T-helper 1 cell (primary cell): ENCODE measurements around the gene RALGPS2.

ENCODE experiments used
- DNase-seq, 5 donors: peaks; one replicate each; pipeline ENCODE4 v3.0.0-alpha.2; 2012 to 2020
- total RNA-seq, 4 donors: gene quantifications; one replicate each; lab custom pipeline; 2026; lab: John Stamatoyannopoulos, UW

RALGPS2 gene, protein sequence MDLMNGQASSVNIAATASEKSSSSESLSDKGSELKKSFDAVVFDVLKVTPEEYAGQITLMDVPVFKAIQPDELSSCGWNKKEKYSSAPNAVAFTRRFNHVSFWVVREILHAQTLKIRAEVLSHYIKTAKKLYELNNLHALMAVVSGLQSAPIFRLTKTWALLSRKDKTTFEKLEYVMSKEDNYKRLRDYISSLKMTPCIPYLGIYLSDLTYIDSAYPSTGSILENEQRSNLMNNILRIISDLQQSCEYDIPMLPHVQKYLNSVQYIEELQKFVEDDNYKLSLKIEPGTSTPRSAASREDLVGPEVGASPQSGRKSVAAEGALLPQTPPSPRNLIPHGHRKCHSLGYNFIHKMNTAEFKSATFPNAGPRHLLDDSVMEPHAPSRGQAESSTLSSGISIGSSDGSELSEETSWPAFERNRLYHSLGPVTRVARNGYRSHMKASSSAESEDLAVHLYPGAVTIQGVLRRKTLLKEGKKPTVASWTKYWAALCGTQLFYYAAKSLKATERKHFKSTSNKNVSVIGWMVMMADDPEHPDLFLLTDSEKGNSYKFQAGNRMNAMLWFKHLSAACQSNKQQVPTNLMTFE
- 5.6 to 16.8 (median 12.2) reads per million in 4 donors for total RNA-seq

DNA sequence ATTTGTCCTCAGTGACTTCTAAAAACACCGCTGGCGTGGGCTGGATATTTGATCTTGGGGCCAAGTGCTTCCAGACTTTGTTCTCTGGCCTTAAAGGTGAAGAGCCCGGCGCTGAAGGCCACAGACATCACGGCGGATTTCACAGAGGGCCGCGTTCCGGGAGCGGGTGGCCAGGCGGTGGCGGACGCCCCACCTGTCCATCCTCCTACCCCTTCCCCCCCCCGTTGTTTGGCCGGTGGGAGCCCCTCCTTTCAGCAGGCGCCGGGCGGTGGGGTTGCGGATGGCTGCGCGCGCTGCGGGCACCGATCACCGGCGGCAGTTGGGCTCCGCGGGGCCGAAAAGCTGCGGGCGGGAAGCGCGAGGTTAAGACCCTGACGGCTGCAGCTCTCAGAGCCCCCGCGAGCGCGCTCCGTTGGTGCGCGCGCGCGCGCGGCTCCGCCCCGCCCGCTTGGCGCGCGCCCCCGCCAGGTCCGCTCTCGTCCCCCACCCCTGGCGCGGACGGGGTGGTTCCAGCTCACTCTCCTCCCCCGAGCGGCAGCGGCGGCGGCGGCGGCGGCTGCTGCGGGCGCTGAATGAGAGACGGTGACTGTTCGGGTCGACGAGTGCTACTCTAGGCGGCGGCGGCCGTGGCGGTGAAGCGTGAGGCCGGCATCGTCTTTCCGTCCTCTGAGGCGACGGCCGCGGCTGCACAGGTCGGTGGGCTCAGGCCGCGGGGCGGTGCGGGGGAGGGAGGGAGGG is at the start of gene RALGPS2:
Gene RALGPS2 (plus strand): TSS at position 517 of the 738 bp plus-strand sequence. CDS start 51,521 bp downstream, outside the sequence.
- peak; percentile 17 to 64 (median 48) for DNase-seq

DNA sequence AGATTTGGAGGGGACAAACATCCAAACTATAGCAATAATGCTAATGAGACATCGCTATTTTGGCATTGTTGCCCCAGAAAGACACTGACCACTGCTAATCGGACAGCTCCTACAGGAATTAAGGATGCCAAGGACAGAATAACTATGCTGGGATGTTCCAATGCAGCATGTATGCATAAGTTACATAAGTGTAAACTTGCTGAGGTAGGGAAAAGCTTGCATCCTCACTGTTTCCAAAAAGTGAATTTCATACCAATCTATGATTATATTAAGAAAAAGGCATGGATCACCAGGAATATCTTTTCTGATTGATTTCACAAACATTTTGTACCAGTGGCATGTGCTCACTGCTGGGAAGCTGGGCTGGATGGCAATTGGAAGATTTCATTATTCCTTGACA is 45.8 kb upstream of the RALGPS2 start:
- no peak for DNase-seq

DNA sequence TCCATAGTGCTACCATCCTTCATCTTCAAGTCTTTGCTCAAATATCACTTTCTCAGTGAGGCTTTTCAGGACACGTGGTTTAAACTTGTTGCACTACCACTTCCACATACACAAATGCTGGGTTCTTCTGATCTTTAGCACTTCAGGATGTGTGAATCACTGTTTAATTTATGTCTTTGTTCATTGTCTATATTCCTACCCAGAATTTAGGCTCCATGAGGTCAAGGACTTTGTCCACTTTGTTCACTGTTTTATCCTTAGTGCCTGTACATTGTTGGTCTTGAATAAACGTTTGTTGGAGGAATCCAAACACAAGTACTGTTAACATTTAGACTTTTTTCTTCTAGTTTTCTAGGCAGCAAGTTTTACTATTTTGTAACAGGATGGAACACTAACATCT is 42.6 kb upstream of the RALGPS2 start:
- DNase-seq: no peak

DNA sequence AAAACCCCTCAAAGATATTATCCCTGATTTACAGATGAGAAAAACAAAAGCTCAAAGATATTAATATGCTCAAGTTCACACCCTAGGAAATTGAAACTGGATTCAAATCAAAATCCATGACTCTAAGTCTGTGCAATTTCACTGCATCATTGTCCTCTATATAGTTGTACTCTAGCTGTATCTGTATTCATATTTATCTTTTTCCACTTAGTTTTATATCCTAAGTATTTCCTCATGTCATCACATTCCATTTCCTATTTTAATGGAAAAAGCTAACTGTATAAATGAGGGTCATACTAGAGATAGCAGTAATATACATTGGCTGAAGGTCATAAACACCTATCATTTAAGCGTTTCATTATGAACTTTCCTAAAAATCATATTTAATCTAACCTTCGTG is 42.2 kb upstream of the RALGPS2 start:
- DNase-seq: no peak

DNA sequence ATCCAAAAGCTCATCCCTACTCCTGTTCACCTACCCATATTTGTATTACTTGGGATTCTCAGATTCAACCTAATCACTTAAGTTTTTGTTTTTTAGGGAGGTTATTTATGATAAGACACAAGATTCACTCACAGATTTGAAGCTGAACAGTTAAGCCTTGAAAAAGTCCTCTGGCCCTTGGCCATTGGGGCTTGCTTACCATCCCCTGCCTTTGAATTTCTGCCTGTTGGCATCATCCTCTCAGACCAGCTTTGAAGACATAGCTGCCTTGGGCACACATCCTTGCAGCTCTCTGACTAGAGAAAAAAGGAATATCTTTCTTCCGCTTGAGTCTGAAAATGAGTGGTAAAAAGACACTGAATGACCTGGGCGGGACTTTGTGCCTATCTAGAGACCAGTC is 41.8 kb upstream of the RALGPS2 start:
- no peak for DNase-seq

DNA sequence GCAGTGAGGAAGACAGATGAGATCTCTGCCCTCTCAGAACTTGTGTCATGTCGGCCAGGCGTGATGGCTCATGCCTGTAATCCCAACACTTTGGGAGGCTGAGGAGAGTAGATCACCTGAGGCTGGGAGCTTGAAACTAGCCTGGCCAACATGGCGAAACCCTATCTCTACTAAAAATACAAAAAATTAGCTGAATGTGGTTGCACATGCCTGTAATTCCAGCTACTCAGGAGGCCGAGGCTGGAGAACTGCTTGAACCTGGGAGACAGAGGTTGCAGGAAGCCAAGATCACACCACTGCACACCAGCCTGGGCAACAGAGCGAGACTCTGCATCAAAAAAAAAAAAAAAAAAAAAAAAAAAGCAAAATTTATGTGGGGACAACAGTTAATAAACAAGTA is 40.9 kb upstream of the RALGPS2 start:
- no peak for DNase-seq

DNA sequence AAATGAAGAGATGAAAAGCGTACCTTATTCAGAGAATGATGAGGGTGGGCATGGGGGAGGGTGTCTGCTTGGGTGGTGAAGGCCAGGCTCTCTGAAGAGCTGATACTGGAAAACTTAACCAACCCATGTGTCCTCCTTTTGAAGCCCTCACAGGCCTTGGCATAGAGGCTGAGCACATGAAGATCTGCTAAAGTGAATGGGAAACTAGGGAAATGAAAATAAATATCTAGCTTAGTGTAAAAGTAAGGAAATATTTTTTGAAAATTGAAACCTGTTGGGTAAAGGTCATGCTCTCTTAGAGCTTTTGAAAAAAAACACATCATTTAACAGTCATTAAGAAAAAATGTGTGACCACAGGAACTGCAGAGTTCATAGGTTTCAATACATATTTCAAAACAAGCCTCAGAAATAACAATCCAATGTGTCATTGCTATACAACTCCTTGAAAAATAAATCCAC is 40.5 kb upstream of the RALGPS2 start:
- no peak for DNase-seq

DNA sequence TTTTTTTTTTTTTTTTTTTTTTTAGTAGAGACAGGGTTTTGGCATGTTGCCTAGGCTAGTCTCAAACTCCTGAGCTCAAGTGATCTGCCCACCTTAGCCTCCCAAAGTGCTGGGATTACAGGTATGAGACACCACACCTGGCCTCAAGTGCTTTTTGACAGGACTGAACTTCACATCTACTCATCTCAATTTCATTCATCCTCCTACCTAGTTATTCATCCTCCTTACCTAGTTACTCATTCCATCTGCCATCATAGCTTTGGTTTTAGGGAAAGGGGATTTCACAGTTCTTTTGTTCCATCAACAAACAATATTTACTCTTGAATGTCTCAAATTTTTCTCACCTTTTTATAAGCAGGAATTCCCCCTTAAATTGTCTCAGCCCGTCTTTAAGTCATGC is 38.6 kb upstream of the RALGPS2 start:
- no peak for DNase-seq

DNA sequence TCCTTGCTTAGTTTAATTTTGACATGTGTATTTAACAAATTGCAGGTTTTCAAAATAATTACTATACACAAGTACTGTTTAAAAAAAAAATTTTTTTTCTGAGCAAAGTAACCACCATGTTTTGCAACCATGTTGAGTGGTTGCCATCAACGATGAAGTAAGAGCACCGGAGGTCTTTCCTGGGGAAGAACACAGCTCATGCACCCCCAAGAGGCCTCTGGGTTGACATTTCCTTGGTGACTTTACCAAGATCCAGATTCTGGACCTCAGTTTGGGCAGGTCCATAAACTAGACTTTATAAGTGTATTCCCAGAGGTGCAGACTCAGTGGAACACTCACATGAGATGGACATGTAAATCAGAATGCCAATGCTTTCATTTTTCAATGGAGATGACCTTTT is 36.8 kb upstream of the RALGPS2 start:
- no peak for DNase-seq

DNA sequence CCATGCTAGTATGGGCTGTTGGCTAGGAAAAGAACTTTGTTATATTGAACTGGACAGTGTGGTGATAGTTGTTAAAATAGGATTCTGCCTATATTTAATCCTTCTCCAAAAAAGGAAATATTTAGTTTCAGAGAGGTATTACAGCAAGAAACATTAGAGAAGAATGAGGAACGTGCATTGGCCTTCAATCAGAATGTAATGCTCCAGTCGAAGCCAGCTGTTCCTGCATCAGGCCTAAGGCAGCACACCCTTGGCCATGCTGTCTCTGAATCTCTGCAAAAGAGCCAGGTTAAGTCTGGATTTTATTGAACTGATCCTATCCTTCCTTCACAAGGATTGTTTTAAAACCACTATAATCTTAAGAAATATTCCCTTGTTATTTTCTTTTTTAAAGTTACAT is 35.3 kb upstream of the RALGPS2 start:
- no peak for DNase-seq

DNA sequence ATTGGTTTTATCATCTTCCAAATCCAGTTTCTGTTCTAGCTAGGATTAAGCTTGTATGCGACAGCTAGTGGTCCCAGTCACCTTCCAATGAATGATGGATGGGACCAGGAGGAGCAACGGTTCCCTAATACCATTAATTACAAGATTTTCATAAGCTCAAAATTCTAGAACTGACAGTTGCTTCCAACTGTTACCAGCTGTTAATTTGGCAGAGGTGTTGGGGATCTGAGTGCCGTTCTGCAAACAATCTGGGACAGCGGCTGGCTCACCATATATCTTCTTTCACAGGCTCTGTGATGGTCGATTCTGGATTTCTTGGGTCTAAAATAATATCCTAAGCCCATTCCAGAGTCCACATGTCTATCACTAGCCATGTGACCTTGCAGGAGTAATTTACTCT is 34.5 kb upstream of the RALGPS2 start:
- DNase-seq: no peak

DNA sequence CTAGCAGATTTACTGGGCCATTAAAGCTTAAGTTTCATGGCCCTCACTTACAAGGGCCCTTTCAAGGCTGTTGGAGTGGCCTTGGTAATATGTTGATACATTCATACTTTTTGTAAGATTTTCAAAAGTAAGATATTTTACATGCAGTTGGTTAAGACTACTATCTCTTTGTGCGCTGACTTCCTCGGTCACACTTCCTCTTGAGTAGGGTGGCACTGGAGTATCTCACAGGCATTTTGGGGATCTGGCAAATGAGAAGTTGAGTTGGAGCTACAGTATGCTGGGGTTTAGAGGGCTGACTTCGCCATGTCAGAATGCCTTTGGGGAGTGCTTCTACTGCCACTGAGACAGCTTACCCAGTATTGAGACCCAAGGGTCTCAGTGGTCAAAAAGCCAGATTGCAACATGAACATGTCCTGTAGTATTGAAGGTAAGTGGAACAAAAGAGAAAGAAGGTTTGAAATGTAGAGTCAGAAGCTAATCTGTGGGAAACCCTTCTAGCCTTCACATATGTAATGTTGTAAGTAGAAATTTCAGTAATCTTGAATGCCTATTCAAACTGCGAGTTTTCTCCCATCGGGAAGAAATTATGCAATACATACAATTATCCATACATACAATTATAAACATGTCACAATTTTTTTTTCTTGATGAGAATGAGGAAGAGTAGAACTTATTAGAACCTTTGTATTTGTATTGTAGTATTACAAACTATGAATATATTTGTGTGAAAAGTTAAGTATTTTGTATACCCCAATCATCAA is 32.3 kb upstream of the RALGPS2 start:
- no peak for DNase-seq

DNA sequence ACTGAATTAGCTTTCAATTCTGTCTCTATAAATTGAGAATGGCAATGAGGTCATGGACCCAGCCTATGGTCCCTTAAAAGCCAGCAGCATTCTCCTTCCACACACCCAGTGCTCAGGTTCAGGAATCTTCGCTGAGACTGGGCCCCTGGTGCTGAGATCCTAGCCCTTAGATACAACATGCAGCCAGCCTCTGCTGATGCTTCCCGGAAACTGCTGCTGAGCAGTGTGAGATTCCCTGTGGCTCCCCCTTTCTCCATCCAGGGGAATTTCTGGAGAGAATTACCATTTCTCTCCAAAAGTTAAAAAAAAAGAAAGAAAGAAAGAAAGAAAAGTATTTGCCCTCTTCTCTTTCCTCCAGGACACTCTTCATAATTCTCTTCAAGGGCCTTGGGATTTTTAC is 31.7 kb upstream of the RALGPS2 start:
- no peak for DNase-seq

DNA sequence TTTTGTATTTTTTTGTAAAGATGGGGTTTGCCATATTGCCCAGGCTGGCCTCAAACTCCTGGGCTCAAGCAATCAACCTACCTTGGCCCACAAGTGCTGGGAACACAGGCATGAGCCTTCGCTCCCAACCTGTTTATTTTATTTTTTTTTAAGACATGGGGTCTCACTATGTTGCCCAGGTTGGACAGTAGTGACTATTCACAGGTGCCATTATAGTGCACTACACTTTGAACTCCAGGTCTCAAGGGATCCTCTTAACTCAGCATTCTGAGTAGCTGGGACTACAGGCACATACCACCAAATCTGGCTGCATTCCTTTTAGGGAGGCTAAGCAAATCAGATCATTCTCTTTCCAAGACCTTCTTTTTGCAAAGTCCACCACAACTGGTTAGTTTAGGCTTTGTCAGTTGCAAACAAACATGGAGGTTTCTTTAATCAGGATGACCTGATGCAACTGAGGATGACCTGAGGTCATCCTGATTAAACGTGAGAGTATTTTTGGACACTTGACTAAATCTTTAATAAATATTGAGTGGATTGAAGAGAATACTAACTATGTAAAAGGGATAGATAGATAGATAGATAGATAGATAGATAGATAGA is 30.0 kb upstream of the RALGPS2 start:
- no peak for DNase-seq

DNA sequence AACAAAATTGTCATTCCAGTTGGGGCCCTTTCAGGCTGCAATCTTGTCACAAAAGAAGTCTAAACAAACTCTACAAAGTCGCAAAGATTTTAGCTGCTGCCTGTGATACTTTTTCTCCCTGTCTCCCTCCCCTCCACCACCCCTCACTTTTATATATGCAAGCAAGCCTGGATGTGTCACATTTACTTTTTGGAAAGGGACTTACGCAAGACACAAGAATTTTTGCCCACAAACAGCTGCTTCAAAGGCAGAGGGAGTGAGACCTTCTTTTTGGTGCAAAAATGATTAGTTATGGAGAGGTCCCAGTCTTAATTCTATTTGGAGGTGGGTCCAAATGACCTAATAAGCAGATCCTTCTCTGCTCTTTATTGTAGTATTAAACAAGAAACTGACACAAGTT is 22.9 kb upstream of the RALGPS2 start:
- no peak for DNase-seq

DNA sequence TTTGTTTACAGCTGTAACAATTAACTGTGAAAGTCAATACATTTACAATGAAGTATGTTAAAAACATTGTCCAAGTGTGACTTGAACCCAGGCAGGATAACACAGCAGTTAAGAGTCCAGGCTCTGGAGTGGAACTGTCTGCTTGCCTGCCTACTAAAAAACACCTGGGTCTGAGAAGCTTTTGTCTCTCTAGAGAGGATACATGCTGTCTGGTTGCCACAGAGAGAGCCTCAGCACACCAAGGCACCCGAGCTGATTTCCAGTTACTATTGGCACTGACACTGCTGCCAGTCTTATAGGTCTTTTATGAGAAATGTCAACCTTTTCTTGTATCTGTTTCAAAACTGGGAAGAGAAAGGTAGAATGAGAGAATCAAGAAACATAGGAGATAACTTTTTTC is 20.2 kb upstream of the RALGPS2 start:
- no peak for DNase-seq

DNA sequence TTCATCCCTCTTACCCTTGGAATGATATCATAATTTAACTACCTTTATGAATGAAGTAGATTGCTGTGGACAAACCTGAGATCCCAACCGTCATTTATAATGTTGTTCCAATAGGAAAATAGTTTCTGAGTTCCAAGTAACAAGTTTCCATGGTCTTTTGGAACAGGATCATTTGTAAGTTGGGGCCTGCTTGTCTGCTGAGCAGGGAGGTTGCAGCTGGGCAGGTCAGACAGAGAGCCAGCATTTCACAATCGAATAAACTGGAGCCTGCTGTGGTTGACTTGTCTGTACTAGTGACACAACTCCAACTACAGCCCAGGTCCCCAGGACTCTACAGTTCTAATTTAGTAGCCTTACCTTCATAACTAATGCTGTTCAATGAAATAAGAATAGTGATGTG is 18.6 kb upstream of the RALGPS2 start:
- DNase-seq: no peak

DNA sequence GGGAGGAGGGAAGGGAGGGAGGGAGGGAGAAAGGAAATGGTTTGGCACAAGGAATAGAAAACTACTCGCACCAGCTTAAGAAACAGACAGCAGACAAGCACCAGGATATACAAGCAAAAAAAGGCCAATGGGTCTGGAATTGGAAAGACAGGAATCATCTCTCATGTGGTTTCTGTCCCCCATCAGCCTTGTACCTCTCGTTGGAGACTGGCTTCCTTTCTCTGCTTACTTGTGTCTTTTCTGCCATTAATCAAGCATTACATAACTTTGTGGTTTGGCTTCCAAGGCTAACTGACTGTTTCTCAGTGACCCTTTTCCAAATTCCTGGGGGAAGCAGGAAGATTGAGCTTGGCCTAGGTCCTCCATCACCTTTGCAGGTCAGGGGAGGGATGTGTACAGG is 11.8 kb upstream of the RALGPS2 start:
- DNase-seq: no peak

DNA sequence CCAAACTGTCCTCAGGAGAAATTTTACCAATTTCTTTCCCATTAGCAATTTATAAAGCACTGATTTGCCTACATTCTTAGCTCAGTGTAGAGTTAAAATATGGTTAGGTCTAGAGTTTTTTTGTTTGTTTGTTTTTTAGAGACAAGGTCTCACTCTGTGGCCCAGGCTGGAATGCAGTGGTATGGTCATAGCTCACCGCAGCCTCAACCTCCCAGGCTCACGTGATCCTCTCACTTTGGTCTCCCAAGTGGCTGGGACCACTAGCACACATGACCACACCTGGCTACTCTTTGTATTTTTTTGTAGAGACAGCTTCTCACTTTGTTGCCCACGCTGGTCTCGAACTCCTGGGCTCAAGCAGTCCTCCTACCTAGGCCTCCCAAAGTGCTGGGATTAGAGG is 10.6 kb upstream of the RALGPS2 start:
- no peak for DNase-seq

DNA sequence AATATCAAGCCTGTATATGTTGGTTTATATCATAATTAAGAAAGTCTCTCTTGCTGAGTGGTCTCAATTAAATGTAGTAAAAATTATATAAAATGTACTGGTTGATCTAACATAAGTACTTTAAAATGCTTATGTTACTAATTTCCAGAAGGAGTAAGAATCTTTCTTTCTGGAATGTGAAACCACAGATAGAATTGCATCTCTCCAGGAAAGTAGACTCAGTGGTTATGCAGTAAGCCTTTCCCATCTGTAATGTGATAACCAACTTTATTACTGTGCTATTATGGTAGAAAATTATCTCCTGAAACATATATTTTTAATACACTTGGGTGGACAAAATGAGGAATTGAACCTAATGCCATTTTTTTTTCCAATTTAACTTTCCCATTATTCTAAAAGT is 8.9 kb upstream of the RALGPS2 start:
- no peak for DNase-seq

DNA sequence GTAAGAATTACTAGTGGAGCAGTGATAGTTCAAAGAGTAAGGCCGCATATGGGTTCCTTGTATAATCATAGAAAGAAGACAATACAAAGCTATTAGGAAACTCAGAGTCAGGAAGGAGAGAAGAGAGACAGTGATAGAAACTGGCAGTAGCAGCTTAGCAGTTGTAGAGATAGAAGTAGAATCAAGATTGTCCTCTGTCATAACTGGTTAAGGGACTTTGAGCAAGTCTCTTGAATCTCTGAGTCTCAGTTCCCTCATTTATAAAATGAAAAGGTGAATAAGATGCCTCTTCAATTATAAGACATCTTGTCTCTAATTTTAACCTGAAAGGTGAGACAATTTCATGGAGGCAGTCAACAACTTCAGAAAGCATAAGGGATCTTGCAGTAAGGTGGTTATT is 6.5 kb upstream of the RALGPS2 start:
- DNase-seq: no peak

DNA sequence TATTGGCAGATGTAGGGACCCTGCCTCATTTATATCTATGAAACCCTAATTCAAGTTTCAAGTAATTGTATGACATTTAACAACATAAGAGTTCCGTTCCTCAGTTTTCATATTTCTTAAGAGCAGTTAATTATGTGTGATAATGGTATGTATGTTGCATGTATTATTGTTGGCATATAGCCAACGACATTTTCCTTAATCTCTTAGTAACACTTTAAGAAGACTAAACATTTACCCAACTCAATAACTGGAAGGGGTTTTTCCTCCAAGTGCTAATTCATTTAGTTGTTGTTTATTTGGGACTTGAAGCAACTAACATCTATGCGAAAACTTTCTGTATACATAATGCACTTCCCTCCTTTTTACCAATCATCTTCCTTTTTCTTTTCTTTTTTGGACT is 1.5 kb upstream of the RALGPS2 start:
- no peak for DNase-seq

DNA sequence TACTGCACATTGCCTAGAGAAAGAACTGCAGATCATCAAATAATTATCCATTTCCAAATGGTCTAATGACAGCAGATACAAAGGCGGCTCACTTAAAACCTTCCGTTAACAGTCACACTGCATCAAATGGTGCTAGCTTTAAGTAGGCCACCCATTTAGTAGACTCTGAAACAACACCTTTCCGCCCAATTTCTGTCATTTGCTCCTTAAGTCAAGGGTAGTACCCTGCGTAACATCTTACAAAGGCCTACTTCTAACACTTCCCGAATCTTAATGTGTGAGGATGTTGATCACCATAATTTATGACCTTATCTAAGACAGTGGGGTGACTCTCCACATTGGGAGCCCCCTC is 692 bp upstream of the RALGPS2 start:
- DNase-seq: no peak
